NCI-H146 treated with DMSO at 0.1 percent for 48 hours (cell line): Measurements from ENCODE around the gene NUDT22.

Experiments
- DNase-seq: peaks from one replicate; lab custom pipeline; 2025; ENCODE audit not compliant: unreplicated experiment; lab: John Stamatoyannopoulos, UW

Gene NUDT22

DNA sequence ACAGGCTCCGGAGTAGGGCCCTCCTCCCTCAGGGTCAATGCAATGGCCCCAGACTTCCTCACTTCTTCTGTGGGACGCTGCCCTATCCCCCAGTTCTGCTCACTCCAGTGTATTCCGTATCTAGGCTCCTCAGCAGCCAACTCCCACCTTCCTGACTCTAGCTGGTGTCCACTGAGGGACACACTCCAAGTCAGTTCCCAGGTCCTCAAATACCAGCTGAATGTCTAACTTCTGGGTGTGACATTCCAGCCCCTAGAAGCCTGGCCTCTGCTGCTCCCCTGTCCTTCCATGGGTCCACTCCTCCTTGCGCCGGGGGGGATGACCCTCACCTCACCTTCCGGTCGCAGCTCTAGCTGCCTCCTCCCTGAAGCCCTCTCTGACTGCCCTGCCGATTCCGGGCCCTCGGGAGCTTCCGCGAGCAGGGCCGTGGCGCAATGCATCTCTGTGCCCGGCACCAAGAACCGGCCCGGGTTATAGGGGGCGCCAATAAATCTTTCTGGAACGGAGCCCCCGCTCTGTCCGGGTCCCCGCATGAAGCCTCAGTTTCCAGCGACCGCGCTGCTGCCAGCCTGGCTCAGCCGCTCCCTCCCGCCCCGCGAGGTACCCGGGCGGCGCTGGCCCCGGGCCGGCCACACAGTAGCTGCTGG is 42.9 kb downstream of the NUDT22 start:
- DNase-seq = no peak

DNA sequence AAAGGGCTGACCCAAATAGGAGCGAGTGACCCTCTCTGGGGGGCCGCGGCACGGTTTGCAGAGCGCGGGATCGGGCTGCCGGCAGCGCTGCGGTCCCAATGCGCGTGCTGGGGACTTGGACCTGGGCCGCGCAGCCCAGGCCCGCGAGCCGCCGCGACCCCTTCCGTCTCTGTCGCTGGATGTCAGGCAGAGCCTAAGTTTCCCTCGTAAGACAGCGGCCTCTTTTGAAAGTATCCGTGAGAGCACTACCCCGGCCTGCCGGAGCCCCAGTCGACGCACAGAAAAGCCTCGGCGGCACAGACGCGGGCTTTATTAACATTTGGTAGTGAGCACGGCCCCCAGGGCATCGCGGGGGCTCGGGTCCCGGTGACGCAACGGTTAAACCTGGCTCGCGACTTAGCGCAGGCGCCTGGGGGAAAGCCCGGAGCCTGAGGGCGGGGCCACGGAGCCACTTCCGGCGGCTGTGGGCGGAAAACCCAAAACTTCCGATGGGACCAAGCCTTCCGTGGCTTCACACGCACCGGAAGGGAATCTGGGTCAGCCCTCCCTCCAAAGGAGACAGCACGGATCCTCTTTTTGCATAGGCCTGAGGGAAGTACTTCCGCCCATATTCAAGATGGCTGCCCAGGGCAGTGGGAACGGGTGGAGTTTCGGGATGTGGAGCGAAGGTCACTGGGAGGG is 43.6 kb downstream of the NUDT22 start:
- peak; percentile 96 for DNase-seq

- no peak for DNase-seq
Observed at GRCh38 chr11:64275031-64275800, 49.1 kb downstream of the NUDT22 start.

DNA sequence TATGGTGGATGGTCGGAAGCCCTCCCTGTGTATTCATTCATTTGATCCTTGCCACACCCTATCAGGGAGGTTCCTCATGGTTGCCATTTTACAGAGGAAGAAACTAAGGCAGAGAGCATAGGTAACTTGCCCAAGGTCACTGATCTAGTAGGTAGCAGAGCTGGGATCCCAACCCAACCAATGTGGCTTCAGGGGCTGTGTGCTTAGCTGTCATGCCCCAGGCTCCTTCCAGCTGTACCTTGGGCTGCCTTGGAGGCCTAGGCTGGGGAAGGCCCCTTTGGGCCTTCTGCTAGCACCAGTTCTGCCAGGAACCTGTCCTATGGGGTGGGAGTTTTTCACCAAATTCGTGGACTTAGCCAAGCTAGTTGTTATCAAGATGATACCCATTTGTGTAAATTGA is 49.8 kb downstream of the NUDT22 start:
- no peak for DNase-seq

DNA sequence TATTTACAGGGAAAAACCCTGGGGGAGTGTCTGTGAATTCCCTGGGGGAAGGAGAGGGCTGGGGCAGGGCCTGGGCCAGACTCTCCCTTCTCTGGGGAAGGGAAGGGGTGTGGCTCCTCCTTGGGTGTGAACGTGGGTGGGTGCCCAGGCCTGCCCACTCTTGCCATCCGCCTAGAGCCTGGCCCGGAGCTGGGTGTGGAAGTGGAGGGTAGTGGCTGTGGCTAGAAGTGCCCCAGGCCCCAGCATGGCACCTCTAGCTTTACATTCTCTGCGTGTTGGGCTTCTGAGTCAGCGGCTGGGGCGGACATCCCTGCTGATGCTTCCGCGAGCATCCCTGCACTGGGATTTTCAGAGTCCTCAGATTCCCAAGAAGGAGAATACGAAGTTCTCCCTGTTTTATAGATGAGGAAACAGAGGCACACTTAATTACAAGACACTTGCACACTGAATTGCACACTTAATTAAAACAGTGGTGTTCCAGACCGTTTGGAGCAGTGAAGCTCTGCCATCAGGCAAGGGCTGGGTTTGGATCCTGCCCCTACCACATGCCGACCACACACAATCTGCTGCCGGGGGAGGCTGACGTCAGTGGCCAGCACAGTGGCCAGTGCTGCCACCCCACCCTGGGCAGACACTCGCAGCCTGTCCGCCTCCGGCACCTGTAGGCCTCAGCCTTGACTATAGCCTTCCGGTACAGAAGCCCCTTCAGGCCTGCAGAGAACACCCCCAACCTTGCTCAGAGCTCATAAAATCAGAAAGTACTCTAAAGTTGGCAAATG is 50.8 kb downstream of the NUDT22 start:
- DNase-seq = no peak

GRCh38 chr11:64278576-64279190 is 52.6 kb downstream of the NUDT22 start:
- DNase-seq = no peak
